Psoas muscle (tissue), 8 donors: Measurements from ENCODE around the gene VPS54. TPM values are rescaled to one million over a fixed set of nuclear protein-coding genes. Genes with fewer than 3 reads are reported as not detected.

Experiments
- ATAC-seq, 4 donors: fragments of 200-7000 bp; cut with Tn5 transposase; one replicate each; pipeline ENCODE4 v1.9.1; 2020; ENCODE audit warnings: moderate library complexity in 3 of 4, mild to moderate bottlenecking in 2 of 4
- DNase-seq, 2 donors: peaks; one replicate each; pipeline ENCODE4 v3.0.0-alpha.2; 2020
- H3K27ac ChIP-seq: fragments of 200-600 bp; one replicate; pipeline ENCODE4 v1.8.0; 2022
- H3K27me3 ChIP-seq, 3 donors: fragments of 200-600 bp in 1 of 3; one replicate each; pipeline versions ENCODE4 v1.6.1 to v1.8.0; 2013 to 2022; ENCODE audit warnings: low read length in 2 of 3, mild to moderate bottlenecking in 2 of 3, moderate library complexity in 1 of 3; ENCODE audit not compliant: insufficient read depth in 3 of 3
- H3K36me3 ChIP-seq, 2 donors: fragments of 200-600 bp in 1 of 2; one replicate each; pipeline versions ENCODE4 v1.6.1 to v1.8.0; 2013 to 2022; ENCODE audit warnings: low read depth in 1 of 2, mild to moderate bottlenecking in 1 of 2, moderate library complexity in 1 of 2; ENCODE audit not compliant: insufficient read depth in 1 of 2
- H3K4me1 ChIP-seq: fragments of 200-600 bp; one replicate; pipeline ENCODE4 v1.8.0; 2022
- H3K4me3 ChIP-seq: fragments of 200-600 bp; one replicate; pipeline ENCODE4 v1.8.0; 2022; ENCODE audit warnings: mild to moderate bottlenecking
- H3K9me3 ChIP-seq: fragments of 200-600 bp; one replicate; pipeline ENCODE4 v1.8.0; 2022
- CTCF ChIP-seq: fragments of 200-600 bp; IDR thresholded peaks from one replicate; pipeline ENCODE4 v1.8.0; 2022; ENCODE audit warnings: antibody characterized with exemption
- WGBS, 3 donors: extraction: QIAGEN DNeasy Blood & Tissue Kit; methylation state at CpG; one replicate each; pipeline versions ENCODE4 v1.1.6 to v1.1.7; 2013; 5-methylcytosine and 5-hydroxymethylcytosine counted together
- intact Hi-C, 2 donors: fragments of 100-400 bp; cut with DNase I; formaldehyde crosslinking; loops; one replicate each; pipeline versions ENCODE4 v1.11.0 to v1.14.2; 2022
- polyA plus RNA-seq, 3 donors: library from polyadenylated mRNA; stranded (reverse); fragments of 200-250 nt; gene quantifications; one replicate each; pipeline ENCODE4 v1.2.3, GENCODE V29; 2013
- total RNA-seq, 4 donors: library from RNA; stranded (reverse); fragmentation: NEBNext Ultra II Directional in 2 of 4; extraction: Animal tissue kit (Norgen Biotek cat#: 25700) in 2 of 4; gene quantifications; one replicate each; pipeline versions ENCODE4 v1.2.1 to v1.2.4, GENCODE V29; 2021 to 2023
- donor health status: healthy with polysubstance abuse.
- donor health status: DM: no; HTN: no; CAD: no; lungs with moderate emphysema.
- donor health status: Bipolar disorder and iron deficiency.
- donor health status: healthy.
- donor health status: DM: yes; HTN: yes; CAD: no.
- donor health status: DM: no; HTN: no; CAD: no.
- donor health status: DM: no; HTN: no; CAD: no.
- donor health status: DM: yes; HTN: yes; CAD: no.

Gene VPS54
- total and polyA plus RNA-seq, 7 donors, result 5.1 to 9.9 (median 8.2) TPM

DNA sequence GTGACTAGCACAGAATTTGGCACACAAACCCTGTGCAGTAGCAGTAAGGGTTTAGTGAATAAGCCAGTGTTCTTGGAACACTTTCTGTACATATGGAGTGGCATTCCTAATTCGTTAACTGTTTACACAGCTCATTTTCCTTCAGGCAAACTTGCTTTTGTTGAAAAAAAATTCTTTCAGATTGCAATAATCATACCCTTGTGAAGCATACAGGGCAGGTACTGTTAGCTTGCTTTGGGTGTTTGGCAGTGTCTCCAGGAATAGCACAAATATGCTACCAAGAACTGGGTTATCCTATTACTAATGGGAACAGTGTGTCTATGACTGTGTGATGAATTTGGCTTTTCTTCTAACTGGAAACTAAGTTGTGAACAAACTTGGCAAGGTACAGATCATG is 144.1 kb downstream of the VPS54 start:
- 33 to 69% (median 33%) methylated on average over 1 of the region's 1 CpG for WGBS, 3 donors
- peak in 3 of 4 donors; percentile 42 to 53 (median 47) for ATAC-seq
- Histone ChIP-seq H3K4me3 (no peak overlapping the region), H3K4me1 (peaks cover 53% of the 10 kb centered on the region), H3K27me3 (no peaks in the 10 kb centered on the region), H3K9me3 (no peaks in the 10 kb centered on the region), H3K27ac (no peak overlapping the region), H3K36me3 (peaks cover 4 to 21% of the 10 kb centered on the region in 2 donors)
- TF ChIP-seq CTCF, result no peak
- intact Hi-C loops, result no loop called here
- DNase-seq, result no peak

- H3K36me3 ChIP-seq, result peaks cover 4 to 22% of the 10 kb centered on the region in 2 donors
- H3K9me3 ChIP-seq, result no peaks in the 10 kb centered on the region
- H3K27me3 ChIP-seq, result no peaks in the 10 kb centered on the region
- 88 to 96% (median 94%) methylated on average over 5 of the region's 5 CpGs for WGBS, 3 donors
- TF ChIP-seq CTCF, result no peak
- H3K4me1 ChIP-seq, result peaks cover 57% of the 10 kb centered on the region
- no peak overlapping the region for H3K4me3 ChIP-seq
- DNase-seq (no peak), ATAC-seq (no peak)
- intact Hi-C loops, result no loop called here
- no peak overlapping the region for H3K27ac ChIP-seq
Measured at GRCh38 chr2:63874204-63875130, 144.8 kb downstream of the VPS54 start.

GRCh38 chr2:63872571-63873328 is 146.5 kb downstream of the VPS54 start:
- ATAC-seq (no peak), DNase-seq (no peak)
- H3K27me3 ChIP-seq, result no peaks in the 10 kb centered on the region
- H3K36me3 ChIP-seq, result peaks cover 4 to 30% of the 10 kb centered on the region in 2 donors
- TF ChIP-seq CTCF, result no peak
- H3K4me3 ChIP-seq, result no peak overlapping the region
- WGBS, 3 donors, result 46 to 64% (median 50%) methylated on average over 6 of the region's 6 CpGs
- H3K9me3 ChIP-seq, result no peaks in the 10 kb centered on the region
- H3K27ac ChIP-seq, result no peak overlapping the region
- intact Hi-C loops, result no loop called here
- H3K4me1 ChIP-seq, result peaks cover 57% of the 10 kb centered on the region

GRCh38 chr2:63871864-63872263 is 147.4 kb downstream of the VPS54 start:
- Histone ChIP-seq H3K9me3 (no peaks in the 10 kb centered on the region), H3K4me3 (no peak overlapping the region), H3K27ac (peak overlapping the region; percentile 49), H3K27me3 (no peaks in the 10 kb centered on the region), H3K36me3 (peaks cover 4 to 34% of the 10 kb centered on the region in 2 donors), H3K4me1 (peaks cover 61% of the 10 kb centered on the region)
- no peak for TF ChIP-seq CTCF
- ATAC-seq (no peak), DNase-seq (no peak)
- 55 to 72% (median 55%) methylated on average over 4 of the region's 4 CpGs for WGBS, 3 donors
- intact Hi-C loops, result no loop called here
